ENCODE results near the gene ATP5F1D.

The ATP5F1D gene

GRCh38 chr19:1277061-1277460, 35.5 kb downstream of the ATP5F1D start:
- H3K4me3 ChIP-seq (ENCODE audit: low read depth, low read length), result no peak overlapping the region

GRCh38 chr19:1278074-1278473, 36.5 kb downstream of the ATP5F1D start:
- no peak overlapping the region for H3K4me3 ChIP-seq (ENCODE audit: low read depth, low read length)
- no peak for TF ChIP-seq CTCF (IDR thresholded peaks at IDR 0.05; ENCODE audit: low read depth, low read length)

More at GRCh38 chr19:1277061-1277460, 35.5 kb downstream of the ATP5F1D start:
- TF ChIP-seq CTCF (IDR thresholded peaks at IDR 0.05; ENCODE audit: low read depth, low read length), result no peak

GRCh38 chr19:1278713-1279660, 37.4 kb downstream of the ATP5F1D start:
- H3K4me3 ChIP-seq (ENCODE audit: low read depth, low read length), result no peak overlapping the region
- TF ChIP-seq CTCF (IDR thresholded peaks at IDR 0.05; ENCODE audit: low read depth, low read length), result no peak

- no peak overlapping the region for H3K4me3 ChIP-seq (ENCODE audit: low read depth, low read length)
- TF ChIP-seq CTCF (IDR thresholded peaks at IDR 0.05; ENCODE audit: low read depth, low read length), result peak; percentile 89
These were observed 38.3 kb downstream of the ATP5F1D start for GRCh38 chr19:1279782-1280341.

- TF ChIP-seq CTCF (IDR thresholded peaks at IDR 0.05; ENCODE audit: low read depth, low read length), result no peak
- H3K4me3 ChIP-seq (ENCODE audit: low read depth, low read length), result no peak overlapping the region
These were observed 39.4 kb downstream of the ATP5F1D start for GRCh38 chr19:1280636-1281568.

DNA sequence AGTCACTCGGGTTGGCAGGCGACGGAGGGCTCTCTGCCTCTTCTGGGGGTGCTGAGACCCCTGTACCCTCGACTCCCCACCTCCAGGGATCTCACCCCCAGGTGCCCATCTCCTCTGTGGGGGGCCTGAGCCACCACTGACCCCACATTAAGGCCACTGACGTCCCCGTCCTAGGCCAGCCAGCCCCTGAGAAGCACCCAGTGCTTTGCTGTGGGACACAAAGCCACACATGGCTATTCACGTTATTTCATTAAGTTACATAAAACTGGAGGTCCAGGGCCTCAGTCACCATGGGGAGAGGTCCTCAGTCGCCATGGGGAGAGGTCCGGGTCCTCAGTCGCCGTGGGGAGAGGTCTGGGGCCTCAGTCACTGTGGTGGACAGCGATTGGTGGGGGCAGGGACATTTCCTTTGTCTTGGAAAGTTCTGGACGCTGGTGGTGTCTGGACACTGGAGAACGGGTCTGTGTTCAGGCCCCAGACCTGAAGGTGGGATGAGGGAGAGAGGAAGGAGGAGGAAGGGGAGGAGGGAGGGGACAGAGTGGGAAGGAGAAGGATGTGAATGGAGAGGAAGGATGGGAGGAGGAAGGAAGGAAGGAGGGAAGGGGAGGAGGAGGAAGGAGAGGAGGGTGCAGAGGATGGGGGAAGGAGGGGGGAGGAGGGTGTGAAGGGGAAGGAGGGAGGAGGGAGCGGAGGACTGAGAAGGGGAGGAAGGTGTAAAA, 40.2 kb downstream of the ATP5F1D start:
- no peak for TF ChIP-seq CTCF (IDR thresholded peaks at IDR 0.05; ENCODE audit: low read depth, low read length)
- H3K4me3 ChIP-seq (ENCODE audit: low read depth, low read length), result no peak overlapping the region

Measured in WI38 (cell line).